Right atrium auricular region (tissue), 2 donors: ENCODE data around the gene CD79A. TPM values are rescaled to one million over a fixed set of nuclear protein-coding genes. Genes with fewer than 3 reads are reported as not detected.
"Not testable (repeated sequence)": the region's sequence is repeated elsewhere in the genome, so short reads cannot be mapped to it uniquely, and the experiment has no call there.

Experiments
- DNase-seq: peaks from one replicate; pipeline ENCODE4 v3.0.0-alpha.2; 2019; ENCODE audit warnings: low spot score
- H3K27ac ChIP-seq, 2 donors: fragments of 200-600 bp; sonication (generic); 1 replicate in 1 of 2; 2 replicates in 1 of 2; pipeline ENCODE4 v1.5.1; 2016 to 2019
- H3K27me3 ChIP-seq, 2 donors: fragments of 200-600 bp; sonication (generic); one replicate each; pipeline versions ENCODE4 v1.5.1 to v1.6.0; 2017 to 2019
- H3K36me3 ChIP-seq: fragments of 200-600 bp; sonication (generic); one replicate; pipeline ENCODE4 v1.5.1; 2016
- H3K4me1 ChIP-seq, 2 donors: fragments of 200-600 bp; sonication (generic); one replicate each; pipeline versions ENCODE4 v1.5.1 to v1.6.0; 2017 to 2019
- H3K4me3 ChIP-seq, 2 donors: fragments of 200-600 bp; sonication (generic); 1 replicate in 1 of 2; 2 replicates in 1 of 2; pipeline ENCODE4 v1.5.1; 2017 to 2019; ENCODE audit warnings: mild to moderate bottlenecking in 1 of 2, moderate library complexity in 1 of 2
- H3K9me3 ChIP-seq, 2 donors: fragments of 200-600 bp; sonication (generic); one replicate each; pipeline ENCODE4 v1.5.1; 2019
- total RNA-seq, 2 donors: library from RNA; depleted of rRNA; stranded (reverse); fragments of >200 nt; gene quantifications; one replicate each; pipeline ENCODE4 v1.1.0, GENCODE V29; 2016
- TF ChIP-seq, protein P1 (sequence below), 2 donors: fragments of 200-600 bp; sonication (generic); IDR thresholded peaks; one replicate each; pipeline ENCODE4 v1.5.1; 2019; ENCODE audit warnings: antibody characterized with exemption in 2 of 2

CD79A gene
- total RNA-seq, 2 donors from 2014 or later: 1.1 TPM; not detected in 1

DNA sequence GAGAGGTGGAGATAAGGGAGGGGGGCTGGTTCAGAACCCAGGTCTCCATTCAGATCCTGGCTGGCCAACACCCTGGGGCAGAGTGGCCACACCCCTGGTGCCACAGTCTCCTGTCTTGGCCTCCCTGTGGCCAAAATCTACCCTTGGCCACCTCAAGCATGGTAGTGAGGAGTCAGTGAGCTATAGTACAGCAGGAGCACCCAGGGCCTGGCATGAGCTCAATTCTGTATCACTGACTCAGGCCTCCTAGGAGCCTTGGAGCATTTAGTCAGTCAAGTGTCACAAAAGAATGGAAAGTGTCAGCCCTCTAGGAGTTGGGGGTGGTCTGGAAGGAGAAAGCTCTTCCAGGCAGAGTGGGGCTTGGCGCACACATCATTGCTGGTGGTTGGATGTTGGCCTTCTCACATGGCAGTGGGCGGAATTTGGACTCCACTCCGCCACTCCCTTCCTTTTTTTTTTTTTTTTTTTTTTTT lies 6.6 kb upstream of the CD79A start:
- H3K9me3 ChIP-seq: no peaks in the 10 kb centered on the region
- no peaks in the 10 kb centered on the region for H3K27me3 ChIP-seq
- H3K27ac ChIP-seq: no peak overlapping the region
- no peak for DNase-seq
- H3K4me1 ChIP-seq: peaks cover 0 to 6% of the 10 kb centered on the region in 2 donors
- TF ChIP-seq, protein P1, sequence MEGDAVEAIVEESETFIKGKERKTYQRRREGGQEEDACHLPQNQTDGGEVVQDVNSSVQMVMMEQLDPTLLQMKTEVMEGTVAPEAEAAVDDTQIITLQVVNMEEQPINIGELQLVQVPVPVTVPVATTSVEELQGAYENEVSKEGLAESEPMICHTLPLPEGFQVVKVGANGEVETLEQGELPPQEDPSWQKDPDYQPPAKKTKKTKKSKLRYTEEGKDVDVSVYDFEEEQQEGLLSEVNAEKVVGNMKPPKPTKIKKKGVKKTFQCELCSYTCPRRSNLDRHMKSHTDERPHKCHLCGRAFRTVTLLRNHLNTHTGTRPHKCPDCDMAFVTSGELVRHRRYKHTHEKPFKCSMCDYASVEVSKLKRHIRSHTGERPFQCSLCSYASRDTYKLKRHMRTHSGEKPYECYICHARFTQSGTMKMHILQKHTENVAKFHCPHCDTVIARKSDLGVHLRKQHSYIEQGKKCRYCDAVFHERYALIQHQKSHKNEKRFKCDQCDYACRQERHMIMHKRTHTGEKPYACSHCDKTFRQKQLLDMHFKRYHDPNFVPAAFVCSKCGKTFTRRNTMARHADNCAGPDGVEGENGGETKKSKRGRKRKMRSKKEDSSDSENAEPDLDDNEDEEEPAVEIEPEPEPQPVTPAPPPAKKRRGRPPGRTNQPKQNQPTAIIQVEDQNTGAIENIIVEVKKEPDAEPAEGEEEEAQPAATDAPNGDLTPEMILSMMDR (IDR thresholded peaks at IDR 0.05): no peak
- H3K4me3 ChIP-seq: no peak overlapping the region
- H3K36me3 ChIP-seq: peaks cover 68% of the 10 kb centered on the region

DNA sequence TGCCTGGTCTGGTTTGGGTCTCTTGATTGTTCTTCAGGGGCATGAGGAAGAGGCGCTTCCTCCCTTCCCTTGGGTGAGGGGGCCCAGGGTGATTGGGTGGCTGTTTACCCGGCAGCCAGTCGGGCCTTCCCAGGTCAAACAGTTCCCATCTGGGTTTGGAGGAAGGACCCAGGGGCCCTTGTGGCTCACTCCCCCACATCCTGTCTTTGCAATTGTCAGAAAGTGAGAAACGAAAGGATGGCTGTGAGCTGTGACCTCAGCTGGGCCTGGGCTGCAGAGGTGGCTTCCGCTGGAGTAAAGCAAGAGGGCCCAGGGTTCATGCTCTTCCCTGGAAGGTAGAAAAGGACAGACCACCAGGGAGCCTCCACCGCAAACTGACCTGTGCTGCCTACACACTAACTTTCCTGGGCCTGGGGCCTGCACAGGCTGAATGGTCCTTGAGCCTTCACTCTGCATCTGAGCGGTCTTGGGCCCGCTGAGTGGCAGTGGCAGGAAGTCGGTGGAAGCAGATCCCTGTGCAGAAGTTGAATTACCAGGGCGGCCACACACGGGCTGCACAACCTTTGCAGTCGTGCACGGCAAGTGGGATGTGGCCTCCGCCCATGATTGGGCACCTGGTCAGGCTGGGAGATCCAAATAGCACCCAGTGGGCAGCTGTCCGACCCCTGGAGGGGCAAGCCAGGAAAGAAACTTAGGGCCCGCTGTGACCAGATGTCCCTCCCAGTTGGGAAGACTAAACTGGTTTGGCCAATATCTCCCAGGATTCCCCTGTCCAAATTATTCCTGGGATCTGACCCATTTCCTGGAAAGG lies 5.3 kb upstream of the CD79A start:
- H3K36me3 ChIP-seq: peaks cover 57% of the 10 kb centered on the region
- H3K9me3 ChIP-seq: no peaks in the 10 kb centered on the region
- no peak overlapping the region for H3K4me3 ChIP-seq
- TF ChIP-seq, protein P1 (IDR thresholded peaks at IDR 0.05): no peak
- H3K27me3 ChIP-seq: no peaks in the 10 kb centered on the region
- DNase-seq: no peak
- H3K4me1 ChIP-seq: peaks cover 0 to 6% of the 10 kb centered on the region in 2 donors
- H3K27ac ChIP-seq: no peak overlapping the region

GRCh38 chr19:41872384-41872774 lies 4.7 kb upstream of the CD79A start:
- Histone ChIP-seq H3K36me3 (peaks cover 51% of the 10 kb centered on the region), H3K4me1 (peaks cover 0 to 6% of the 10 kb centered on the region in 2 donors), H3K9me3 (no peaks in the 10 kb centered on the region), H3K27me3 (no peaks in the 10 kb centered on the region), H3K27ac (no peak overlapping the region), H3K4me3 (no peak overlapping the region)
- no peak for DNase-seq
- TF ChIP-seq, protein P1 (IDR thresholded peaks at IDR 0.05): no peak

GRCh38 chr19:41872775-41873647 lies 4.1 kb upstream of the CD79A start:
- Histone ChIP-seq H3K9me3 (no peaks in the 10 kb centered on the region), H3K27ac (no peak overlapping the region), H3K4me3 (no peak overlapping the region), H3K36me3 (peaks cover 46% of the 10 kb centered on the region), H3K27me3 (no peaks in the 10 kb centered on the region), H3K4me1 (peaks cover 0 to 6% of the 10 kb centered on the region in 2 donors)
- no peak for DNase-seq
- TF ChIP-seq, protein P1 (IDR thresholded peaks at IDR 0.05): peak; percentile 30 to 67

DNA sequence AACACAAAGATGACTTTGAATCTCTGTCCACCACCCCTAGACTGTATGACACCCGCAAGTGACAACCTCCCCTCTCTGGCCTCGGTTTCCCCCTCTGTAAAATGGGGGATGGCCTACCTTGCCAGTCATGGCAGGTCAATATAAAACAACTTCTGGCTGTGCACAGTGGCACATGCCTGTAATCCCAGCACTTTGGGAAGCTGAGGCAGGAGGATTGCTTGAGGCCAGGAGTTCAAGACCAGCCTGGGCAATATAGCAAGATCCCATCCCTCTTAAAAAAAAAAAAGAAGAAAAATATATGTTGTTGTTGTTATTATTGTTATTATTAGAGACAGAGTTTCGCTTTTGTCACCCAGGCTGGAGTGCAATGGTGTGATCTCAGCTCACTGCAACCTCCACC lies 1.1 kb upstream of the CD79A start:
- not testable (repeated sequence) for H3K27me3 ChIP-seq, H3K4me1 ChIP-seq, H3K4me3 ChIP-seq, DNase-seq, H3K27ac ChIP-seq, H3K9me3 ChIP-seq
- H3K36me3 ChIP-seq: peaks cover 16% of the 10 kb centered on the region
